K562 (cell line): Measurements from ENCODE around the gene COMP. TPM values are rescaled to one million over a fixed set of nuclear protein-coding genes. Genes with fewer than 3 reads are reported as not detected.
A peak's percentile ranks its signal among the peaks of the same experiment; 100 is the strongest.

Experiments
- MAX ChIP-seq: sonication (generic); formaldehyde crosslinking; IDR thresholded peaks from 2 replicates; pipeline ENCODE4 v1.9.0; 2022; ENCODE audit warnings: mild to moderate bottlenecking, missing genetic modification reagents
- NCOR1 ChIP-seq: fragments of 450-650 bp; IDR thresholded peaks from 2 replicates; pipeline ENCODE4 v1.6.1; 2016; ENCODE audit warnings: mild to moderate bottlenecking, moderate library complexity
- NUFIP1 ChIP-seq: fragments of 450-650 bp; IDR thresholded peaks from 2 replicates; pipeline ENCODE4 v1.6.1; 2018; ENCODE audit not compliant: partially characterized antibody
- SETDB1 ChIP-seq: IDR thresholded peaks from one replicate; pipeline ENCODE4 v1.6.1; 2012; ENCODE audit warnings: low read length, control low read depth, inconsistent platforms
- TGIF2 ChIP-seq: sonication (generic); formaldehyde crosslinking; IDR thresholded peaks from 2 replicates; pipeline ENCODE4 v1.8.1; 2022; ENCODE audit warnings: mild to moderate bottlenecking, missing genetic modification reagents, moderate library complexity
- THAP12 ChIP-seq: fragments of 250-450 bp; sonication (Bioruptor Pico); IDR thresholded peaks from 2 replicates; pipeline ENCODE4 v1.9.0; 2021; ENCODE audit warnings: mild to moderate bottlenecking, inconsistent platforms
- ZNF277 ChIP-seq: fragments of 250-450 bp; sonication (Bioruptor Pico); IDR thresholded peaks from 2 replicates; pipeline ENCODE4 v1.8.0; 2022; ENCODE audit warnings: inconsistent platforms, mild to moderate bottlenecking, moderate library complexity, borderline replicate concordance
- ZNF384 ChIP-seq: IDR thresholded peaks from 2 replicates; pipeline ENCODE4 v1.6.1; 2012; ENCODE audit warnings: low read depth, low read length, improper control_type of control experiment
- polyA plus RNA-seq, 8 experiments: library from polyadenylated mRNA; depleted of rRNA in 4 of 8; stranded (reverse) in 5 of 8; unstranded in 3 of 8; fragments of >200 nt; fragmentation: Nextera tagmentation in 2 of 8; fragmentation: Illumina TruSeq in 1 of 8; extraction: Ambion mirVana in 2 of 8; extraction: Trizol in 1 of 8; gene quantifications; 2 replicates each; pipeline versions ENCODE4 v1.2.1 to v1.2.3, GENCODE V29; 2011 to 2014; ENCODE audit warnings: inconsistent platforms in 1 of 8, missing spikeins in 1 of 8
- total RNA-seq, 7 experiments: library from RNA; depleted of rRNA in 6 of 7; stranded (reverse); fragments of >200 nt in 6 of 7; fragmentation: Illumina TruSeq in 2 of 7; extraction: Trizol in 2 of 7; gene quantifications; 2 replicates each; pipeline versions ENCODE4 v1.2.1 to v1.2.3, GENCODE V29; 2011 to 2021; ENCODE audit warnings: low replicate concordance in 1 of 7
- TF ChIP-seq, protein P1 (sequence below): sonication (generic); formaldehyde crosslinking; IDR thresholded peaks from 2 replicates; pipeline ENCODE4 v1.8.1; 2022; ENCODE audit warnings: missing genetic modification reagents
- TF ChIP-seq, protein P2 (sequence below), 2 experiments: fragments of 450-650 bp in 1 of 2; sonication (generic) in 1 of 2; formaldehyde crosslinking in 1 of 2; IDR thresholded peaks; 2 replicates each; pipeline versions ENCODE4 v1.7.1 to v1.9.0; 2016 to 2022; ENCODE audit warnings: inconsistent platforms in 1 of 2, mild to moderate bottlenecking in 1 of 2, missing genetic modification reagents in 1 of 2

COMP gene
- total and polyA plus RNA-seq, 9 of the 15 experiments (the other 6 are each of a cell fraction or from before 2014, with no cell fraction given) = 0.07 TPM; not detected in 8

DNA sequence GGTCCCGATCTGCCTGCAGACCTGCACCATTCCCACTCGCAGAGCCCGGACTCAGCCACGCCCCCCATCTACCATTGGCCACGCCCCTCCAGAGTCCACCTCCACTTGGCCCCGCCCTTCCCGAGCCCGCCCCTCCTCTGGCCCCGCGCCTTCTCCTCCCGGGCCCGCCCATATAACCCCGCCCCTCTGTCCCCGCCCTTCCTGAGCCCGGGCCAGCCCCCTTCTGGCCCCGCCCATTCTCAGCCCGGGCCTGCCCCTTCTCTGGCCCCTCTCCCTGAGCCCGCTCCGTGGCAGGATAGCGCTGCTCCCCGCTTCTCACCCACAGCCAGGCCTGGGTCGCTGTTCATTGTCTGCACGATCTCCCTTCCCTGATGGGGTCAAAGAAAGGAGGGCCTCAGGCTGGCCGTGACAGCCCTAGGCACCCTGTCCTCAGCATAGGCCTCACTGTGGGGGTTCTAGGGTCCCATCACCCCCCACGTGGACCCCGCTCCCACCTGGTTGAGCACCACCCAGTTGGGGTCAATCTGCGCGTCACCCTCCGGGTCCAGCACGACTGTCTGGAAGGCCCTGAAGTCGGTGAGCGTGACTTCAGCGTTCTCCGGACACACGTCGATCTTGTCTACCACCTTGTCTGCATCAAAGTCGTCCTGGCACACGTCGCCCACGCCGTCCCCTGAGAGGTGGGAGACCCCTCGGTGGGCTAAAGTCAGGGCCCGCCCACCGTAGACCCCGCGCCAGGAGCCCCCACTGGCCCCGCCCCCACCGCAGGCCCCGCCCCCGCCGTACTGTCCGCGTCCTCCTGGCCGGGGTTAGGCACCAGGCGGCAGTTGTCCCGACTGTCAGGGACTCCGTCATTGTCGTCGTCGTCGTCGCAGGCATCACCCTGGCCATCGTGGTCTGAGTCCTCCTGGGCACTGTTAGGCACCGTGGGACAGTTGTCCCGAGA lies 5.7 kb downstream of the COMP start (continued):
- no peak; the same call in 1 of the 2 replicates for TF ChIP-seq THAP12
- no peak for TF ChIP-seq NUFIP1
- no peak for TF ChIP-seq NCOR1
- TF ChIP-seq TGIF2 (CRISPR knock-in tag) = no peak
- TF ChIP-seq, protein P1, sequence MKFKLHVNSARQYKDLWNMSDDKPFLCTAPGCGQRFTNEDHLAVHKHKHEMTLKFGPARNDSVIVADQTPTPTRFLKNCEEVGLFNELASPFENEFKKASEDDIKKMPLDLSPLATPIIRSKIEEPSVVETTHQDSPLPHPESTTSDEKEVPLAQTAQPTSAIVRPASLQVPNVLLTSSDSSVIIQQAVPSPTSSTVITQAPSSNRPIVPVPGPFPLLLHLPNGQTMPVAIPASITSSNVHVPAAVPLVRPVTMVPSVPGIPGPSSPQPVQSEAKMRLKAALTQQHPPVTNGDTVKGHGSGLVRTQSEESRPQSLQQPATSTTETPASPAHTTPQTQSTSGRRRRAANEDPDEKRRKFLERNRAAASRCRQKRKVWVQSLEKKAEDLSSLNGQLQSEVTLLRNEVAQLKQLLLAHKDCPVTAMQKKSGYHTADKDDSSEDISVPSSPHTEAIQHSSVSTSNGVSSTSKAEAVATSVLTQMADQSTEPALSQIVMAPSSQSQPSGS (CRISPR knock-in tag) = no peak
- peak; percentile 20; the same call in 1 of the 2 replicates for TF ChIP-seq MAX (CRISPR knock-in tag)
- TF ChIP-seq ZNF277 = no peak
- TF ChIP-seq, protein P2, sequence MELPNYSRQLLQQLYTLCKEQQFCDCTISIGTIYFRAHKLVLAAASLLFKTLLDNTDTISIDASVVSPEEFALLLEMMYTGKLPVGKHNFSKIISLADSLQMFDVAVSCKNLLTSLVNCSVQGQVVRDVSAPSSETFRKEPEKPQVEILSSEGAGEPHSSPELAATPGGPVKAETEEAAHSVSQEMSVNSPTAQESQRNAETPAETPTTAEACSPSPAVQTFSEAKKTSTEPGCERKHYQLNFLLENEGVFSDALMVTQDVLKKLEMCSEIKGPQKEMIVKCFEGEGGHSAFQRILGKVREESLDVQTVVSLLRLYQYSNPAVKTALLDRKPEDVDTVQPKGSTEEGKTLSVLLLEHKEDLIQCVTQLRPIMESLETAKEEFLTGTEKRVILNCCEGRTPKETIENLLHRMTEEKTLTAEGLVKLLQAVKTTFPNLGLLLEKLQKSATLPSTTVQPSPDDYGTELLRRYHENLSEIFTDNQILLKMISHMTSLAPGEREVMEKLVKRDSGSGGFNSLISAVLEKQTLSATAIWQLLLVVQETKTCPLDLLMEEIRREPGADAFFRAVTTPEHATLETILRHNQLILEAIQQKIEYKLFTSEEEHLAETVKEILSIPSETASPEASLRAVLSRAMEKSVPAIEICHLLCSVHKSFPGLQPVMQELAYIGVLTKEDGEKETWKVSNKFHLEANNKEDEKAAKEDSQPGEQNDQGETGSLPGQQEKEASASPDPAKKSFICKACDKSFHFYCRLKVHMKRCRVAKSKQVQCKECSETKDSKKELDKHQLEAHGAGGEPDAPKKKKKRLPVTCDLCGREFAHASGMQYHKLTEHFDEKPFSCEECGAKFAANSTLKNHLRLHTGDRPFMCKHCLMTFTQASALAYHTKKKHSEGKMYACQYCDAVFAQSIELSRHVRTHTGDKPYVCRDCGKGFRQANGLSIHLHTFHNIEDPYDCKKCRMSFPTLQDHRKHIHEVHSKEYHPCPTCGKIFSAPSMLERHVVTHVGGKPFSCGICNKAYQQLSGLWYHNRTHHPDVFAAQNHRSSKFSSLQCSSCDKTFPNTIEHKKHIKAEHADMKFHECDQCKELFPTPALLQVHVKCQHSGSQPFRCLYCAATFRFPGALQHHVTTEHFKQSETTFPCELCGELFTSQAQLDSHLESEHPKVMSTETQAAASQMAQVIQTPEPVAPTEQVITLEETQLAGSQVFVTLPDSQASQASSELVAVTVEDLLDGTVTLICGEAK (IDR thresholded peaks at IDR 0.05) = 0 out of 2 replicates have a peak, but pooled peaks have one; percentile 19
- TF ChIP-seq, protein P2 (CRISPR knock-in tag; IDR thresholded peaks at IDR 0.05) = no peak
- TF ChIP-seq SETDB1 = no peak
- no peak for TF ChIP-seq ZNF384
